Cardiac muscle cell (in vitro differentiated cells and primary cell): ENCODE data around the gene F2. TPM values are rescaled to one million over a fixed set of nuclear protein-coding genes. Genes with fewer than 3 reads are reported as not detected.
"Not testable (repeated sequence)": the region's sequence is repeated elsewhere in the genome, so short reads cannot be mapped to it uniquely, and the experiment has no call there.

ENCODE experiments used
- DNase-seq, 2 donors: peaks; one replicate each; pipeline versions ENCODE4 v3.0.0 to v3.0.0-alpha.2; 2010 to 2017; ENCODE audit warnings: low read depth in 1 of 2, low spot score in 1 of 2
- H3K27ac ChIP-seq: fragments of 200-600 bp; sonication (generic); 2 replicates; pipeline ENCODE4 v1.5.1; 2016
- H3K27me3 ChIP-seq: fragments of 200-600 bp; sonication (generic); 2 replicates; pipeline ENCODE4 v1.6.0; 2016; ENCODE audit warnings: control low read depth
- H3K36me3 ChIP-seq: fragments of 200-600 bp; sonication (generic); 2 replicates; pipeline ENCODE4 v1.5.1; 2016; ENCODE audit warnings: control low read depth
- H3K4me1 ChIP-seq: fragments of 200-600 bp; sonication (generic); 2 replicates; pipeline ENCODE4 v1.8.1; 2017; ENCODE audit warnings: low read depth, mild to moderate bottlenecking, mixed run types
- H3K4me3 ChIP-seq: fragments of 200-600 bp; sonication (generic); 2 replicates; pipeline ENCODE4 v1.5.1; 2016; ENCODE audit warnings: mild to moderate bottlenecking
- H3K9me3 ChIP-seq: fragments of 200-600 bp; sonication (generic); 2 replicates; pipeline ENCODE4 v1.5.1; 2017; ENCODE audit warnings: low read depth, mild to moderate bottlenecking, control low read depth
- polyA plus RNA-seq: library from polyadenylated mRNA; unstranded; fragments of >200 nt; fragmentation: Nextera tagmentation; extraction: Ambion mirVana; gene quantifications from 2 replicates; pipeline ENCODE4 v1.2.1, GENCODE V29; 2016
- total RNA-seq: library from RNA; depleted of rRNA; stranded (reverse); fragments of >200 nt; gene quantifications from 2 replicates; pipeline ENCODE4 v1.2.3, GENCODE V29; 2016
- TF ChIP-seq, protein P1 (sequence below): IDR thresholded peaks from 2 replicates; pipeline ENCODE4 v1.5.1; 2012; ENCODE audit warnings: low read depth, mild to moderate bottlenecking, low read length

The F2 gene
- total and polyA plus RNA-seq, 2 experiments from 2014 or later = 0.27 TPM; not detected in 1

DNA sequence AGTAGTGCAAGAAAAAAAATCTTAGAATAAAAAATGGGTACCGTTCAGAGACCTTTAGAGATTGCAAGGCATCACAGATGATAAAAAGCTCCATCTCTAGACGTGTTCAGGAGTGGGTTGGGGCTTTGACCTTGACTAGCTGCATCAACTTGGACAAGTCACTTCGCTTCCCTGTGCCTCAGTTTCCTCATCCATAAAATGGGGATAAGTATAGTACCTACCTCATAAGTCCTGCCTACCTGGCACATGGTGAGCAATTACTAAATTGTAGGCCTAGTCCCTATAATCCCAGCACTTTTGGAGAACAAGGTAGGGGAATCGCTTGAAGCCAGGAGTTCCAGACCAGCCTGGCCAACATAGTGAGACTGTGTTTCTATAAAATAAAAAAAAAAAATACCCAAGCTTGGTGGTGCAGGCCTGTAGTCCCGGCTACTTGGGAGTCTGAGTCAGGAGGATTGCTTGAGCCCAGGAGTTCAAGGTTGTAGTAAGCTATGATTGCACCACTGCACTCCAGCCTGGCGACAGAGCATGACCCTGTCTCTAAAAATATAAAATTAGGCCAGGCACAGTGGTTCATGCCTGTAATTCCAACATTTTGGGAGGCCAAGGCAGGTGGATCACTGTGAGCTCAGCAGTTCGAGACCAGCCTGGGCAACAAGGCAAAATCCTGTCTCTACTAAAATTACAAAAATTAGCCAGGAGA lies 6.0 kb upstream of the F2 start:
- H3K4me3 ChIP-seq = no peak overlapping the region
- H3K4me1 ChIP-seq = no peaks in the 10 kb centered on the region
- DNase-seq = no peak
- H3K27ac ChIP-seq = no peak overlapping the region
- H3K27me3 ChIP-seq = no peaks in the 10 kb centered on the region
- H3K9me3 ChIP-seq = no peaks in the 10 kb centered on the region
- no peaks in the 10 kb centered on the region for H3K36me3 ChIP-seq
- TF ChIP-seq, protein P1, sequence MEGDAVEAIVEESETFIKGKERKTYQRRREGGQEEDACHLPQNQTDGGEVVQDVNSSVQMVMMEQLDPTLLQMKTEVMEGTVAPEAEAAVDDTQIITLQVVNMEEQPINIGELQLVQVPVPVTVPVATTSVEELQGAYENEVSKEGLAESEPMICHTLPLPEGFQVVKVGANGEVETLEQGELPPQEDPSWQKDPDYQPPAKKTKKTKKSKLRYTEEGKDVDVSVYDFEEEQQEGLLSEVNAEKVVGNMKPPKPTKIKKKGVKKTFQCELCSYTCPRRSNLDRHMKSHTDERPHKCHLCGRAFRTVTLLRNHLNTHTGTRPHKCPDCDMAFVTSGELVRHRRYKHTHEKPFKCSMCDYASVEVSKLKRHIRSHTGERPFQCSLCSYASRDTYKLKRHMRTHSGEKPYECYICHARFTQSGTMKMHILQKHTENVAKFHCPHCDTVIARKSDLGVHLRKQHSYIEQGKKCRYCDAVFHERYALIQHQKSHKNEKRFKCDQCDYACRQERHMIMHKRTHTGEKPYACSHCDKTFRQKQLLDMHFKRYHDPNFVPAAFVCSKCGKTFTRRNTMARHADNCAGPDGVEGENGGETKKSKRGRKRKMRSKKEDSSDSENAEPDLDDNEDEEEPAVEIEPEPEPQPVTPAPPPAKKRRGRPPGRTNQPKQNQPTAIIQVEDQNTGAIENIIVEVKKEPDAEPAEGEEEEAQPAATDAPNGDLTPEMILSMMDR = no peak

GRCh38 chr11:46717825-46718154 lies 1.2 kb upstream of the F2 start:
- H3K27ac ChIP-seq, DNase-seq, H3K9me3 ChIP-seq, H3K4me1 ChIP-seq, H3K4me3 ChIP-seq, H3K27me3 ChIP-seq, H3K36me3 ChIP-seq: not testable (repeated sequence)

- H3K27ac ChIP-seq = no peak overlapping the region
- DNase-seq = peak in 1 of 2 donors; percentile 33
- no peaks in the 10 kb centered on the region for H3K9me3 ChIP-seq
- TF ChIP-seq, protein P1 = no peak
- no peak overlapping the region for H3K4me3 ChIP-seq
- H3K27me3 ChIP-seq = no peaks in the 10 kb centered on the region
- H3K4me1 ChIP-seq = no peaks in the 10 kb centered on the region
- H3K36me3 ChIP-seq = no peaks in the 10 kb centered on the region
Observed at GRCh38 chr11:46718155-46719019, 626 bp upstream of the F2 start.

GRCh38 chr11:46719543-46720218 lies 668 bp downstream of the F2 start:
- TF ChIP-seq, protein P1 = no peak
- H3K27ac ChIP-seq = no peak overlapping the region
- H3K27me3 ChIP-seq = no peaks in the 10 kb centered on the region
- no peak overlapping the region for H3K4me3 ChIP-seq
- DNase-seq = no peak
- no peaks in the 10 kb centered on the region for H3K4me1 ChIP-seq
- H3K36me3 ChIP-seq = no peaks in the 10 kb centered on the region
- no peaks in the 10 kb centered on the region for H3K9me3 ChIP-seq

DNA sequence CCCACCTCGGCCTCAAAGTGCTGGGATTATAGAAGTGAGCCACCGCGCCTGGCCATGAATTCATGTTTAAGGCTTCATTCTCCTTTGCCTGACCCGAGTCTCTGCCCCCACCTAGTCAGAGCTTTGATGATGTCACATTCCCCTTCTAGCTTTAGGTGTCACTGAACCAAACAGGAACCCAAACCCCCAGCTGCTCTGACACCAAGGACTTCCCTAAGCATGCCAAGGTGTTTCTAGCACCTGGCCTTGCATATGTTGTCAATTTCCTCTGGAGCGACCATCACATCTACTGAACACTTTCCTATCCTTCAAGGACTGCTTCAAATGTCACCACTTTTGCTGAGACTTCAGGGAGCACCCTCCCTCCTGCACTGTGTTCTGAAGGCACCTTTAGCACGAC lies 2.3 kb downstream of the F2 start:
- TF ChIP-seq, protein P1 = no peak
- no peaks in the 10 kb centered on the region for H3K4me1 ChIP-seq
- no peak overlapping the region for H3K27ac ChIP-seq
- no peaks in the 10 kb centered on the region for H3K9me3 ChIP-seq
- no peak overlapping the region for H3K4me3 ChIP-seq
- no peaks in the 10 kb centered on the region for H3K36me3 ChIP-seq
- no peak for DNase-seq
- H3K27me3 ChIP-seq = no peaks in the 10 kb centered on the region
